DND-41 (cell line): ENCODE results near the gene FURIN.

Source experiments
- ATAC-seq: fragments of 200-7000 bp; cut with Tn5 transposase; 3 replicates; pipeline ENCODE4 v1.9.1; 2021; ENCODE audit warnings: low read depth; ENCODE audit not compliant: insufficient read depth
- DNase-seq: peaks from one replicate; pipeline ENCODE4 v3.0.0-alpha.2; 2020
- H2AFZ ChIP-seq: 2 replicates; pipeline ENCODE4 v1.6.0; 2012; ENCODE audit warnings: low read depth, low read length
- H3K27ac ChIP-seq: 2 replicates; pipeline ENCODE4 v1.5.1; 2012; ENCODE audit warnings: low read length, inconsistent platforms
- H3K27me3 ChIP-seq: fragments of 200-600 bp; sonication (generic); 2 replicates; pipeline ENCODE4 v1.6.0; 2012; ENCODE audit warnings: low read length, mild to moderate bottlenecking, inconsistent platforms; ENCODE audit not compliant: insufficient read depth, poor library complexity
- H3K36me3 ChIP-seq: 2 replicates; pipeline ENCODE4 v1.5.1; 2012; ENCODE audit warnings: low read length, inconsistent platforms; ENCODE audit not compliant: insufficient read depth
- H3K4me1 ChIP-seq: 2 replicates; pipeline ENCODE4 v1.5.1; 2012; ENCODE audit warnings: mild to moderate bottlenecking, low read length; ENCODE audit not compliant: insufficient read depth
- H3K4me2 ChIP-seq: 2 replicates; pipeline ENCODE4 v1.6.0; 2012; ENCODE audit warnings: mild to moderate bottlenecking, moderate library complexity, low read length, inconsistent platforms; ENCODE audit not compliant: insufficient read depth
- H3K4me3 ChIP-seq, 2 experiments: fragments of 200-600 bp in 1 of 2; shearing (Covaris generic) in 1 of 2; 2 replicates each; pipeline ENCODE4 v1.5.1; 2012 to 2016; ENCODE audit warnings: inconsistent platforms in 2 of 2, low read length in 2 of 2, mild to moderate bottlenecking in 2 of 2, low read depth in 1 of 2, moderate library complexity in 1 of 2
- H3K79me2 ChIP-seq: 2 replicates; pipeline ENCODE4 v1.6.0; 2012; ENCODE audit warnings: low read length, inconsistent platforms; ENCODE audit not compliant: insufficient read depth
- H3K9ac ChIP-seq: 2 replicates; pipeline ENCODE4 v1.6.0; 2012; ENCODE audit warnings: low read depth, mild to moderate bottlenecking, inconsistent platforms, low read length, moderate library complexity
- H3K9me3 ChIP-seq: 2 replicates; pipeline ENCODE4 v1.5.1; 2012; ENCODE audit warnings: low read length, moderate library complexity, mild to moderate bottlenecking, inconsistent platforms; ENCODE audit not compliant: insufficient read depth, severe bottlenecking
- H4K20me1 ChIP-seq: 2 replicates; pipeline ENCODE4 v1.6.0; 2012; ENCODE audit warnings: low read length; ENCODE audit not compliant: insufficient read depth
- CTCF ChIP-seq: IDR thresholded peaks from 2 replicates; pipeline ENCODE4 v1.5.1; 2012; ENCODE audit warnings: borderline replicate concordance, low read length, moderate library complexity, mild to moderate bottlenecking; ENCODE audit not compliant: poor library complexity, severe bottlenecking; ENCODE audit errors: extremely low read depth
- EZH2 ChIP-seq: IDR thresholded peaks from 3 replicates; pipeline ENCODE4 v1.6.1; 2012; ENCODE audit warnings: borderline replicate concordance, low read depth, mild to moderate bottlenecking, moderate library complexity, low read length, inconsistent platforms; ENCODE audit not compliant: severe bottlenecking

Gene FURIN

GRCh38 chr15:90862487-90862886, 5.9 kb upstream of the FURIN start:
- no peak for DNase-seq

GRCh38 chr15:90862964-90863778, 5.2 kb upstream of the FURIN start:
- ATAC-seq (no peak), DNase-seq (no peak)
- H3K9ac ChIP-seq, result no peak overlapping the region
- H3K27ac ChIP-seq, result no peak overlapping the region
- H3K79me2 ChIP-seq, result no peaks in the 10 kb centered on the region
- no peak overlapping the region for H3K4me2 ChIP-seq
- no peak overlapping the region for H2AFZ ChIP-seq
- no peaks in the 10 kb centered on the region for H3K27me3 ChIP-seq
- H3K4me3 ChIP-seq, result no peak overlapping the region
- no peak for TF ChIP-seq EZH2
- TF ChIP-seq CTCF, result no peak
- H3K36me3 ChIP-seq, result no peaks in the 10 kb centered on the region
- H3K9me3 ChIP-seq, result no peaks in the 10 kb centered on the region
- no peaks in the 10 kb centered on the region for H3K4me1 ChIP-seq
- H4K20me1 ChIP-seq, result no peaks in the 10 kb centered on the region

More at GRCh38 chr15:90862487-90862886, 5.9 kb upstream of the FURIN start:
- Histone ChIP-seq H3K9me3 (no peaks in the 10 kb centered on the region), H3K27ac (no peak overlapping the region), H3K4me3 (no peak overlapping the region), H3K4me2 (no peak overlapping the region), H4K20me1 (no peaks in the 10 kb centered on the region), H3K36me3 (no peaks in the 10 kb centered on the region), H2AFZ (no peak overlapping the region), H3K79me2 (no peaks in the 10 kb centered on the region), H3K4me1 (no peaks in the 10 kb centered on the region), H3K9ac (no peak overlapping the region), H3K27me3 (no peaks in the 10 kb centered on the region)
- TF ChIP-seq EZH2, result no peak
- no peak for TF ChIP-seq CTCF
- no peak for ATAC-seq

DNA sequence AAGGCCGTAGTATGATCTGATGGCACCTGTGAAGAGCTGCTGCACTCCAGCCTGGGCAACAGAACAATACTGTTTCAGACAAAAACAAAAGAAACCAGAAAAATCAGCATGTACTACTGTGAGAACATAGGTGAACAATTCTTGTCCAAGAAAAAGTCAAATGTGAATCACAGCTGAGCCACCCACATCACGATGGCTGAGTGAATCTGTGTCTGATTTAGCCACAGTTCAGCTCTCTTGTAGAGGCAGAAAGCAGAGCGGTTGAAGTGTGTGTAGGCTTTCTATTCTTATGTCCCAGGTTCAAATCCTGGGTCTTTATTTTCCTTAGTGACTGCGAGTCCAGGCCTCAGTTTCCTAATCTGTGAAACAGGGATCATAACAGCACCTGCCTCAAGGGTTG, 4.4 kb upstream of the FURIN start:
- ATAC-seq, result no peak
- no peaks in the 10 kb centered on the region for H3K36me3 ChIP-seq
- no peak overlapping the region for H3K4me2 ChIP-seq
- no peak overlapping the region for H3K27ac ChIP-seq
- no peaks in the 10 kb centered on the region for H4K20me1 ChIP-seq
- TF ChIP-seq EZH2 (no peak), CTCF (no peak)
- no peaks in the 10 kb centered on the region for H3K27me3 ChIP-seq
- H3K4me3 ChIP-seq, result no peak overlapping the region
- H3K79me2 ChIP-seq, result no peaks in the 10 kb centered on the region
- H3K9ac ChIP-seq, result no peak overlapping the region
- peaks cover 4% of the 10 kb centered on the region for H3K4me1 ChIP-seq
- H3K9me3 ChIP-seq, result no peaks in the 10 kb centered on the region
- DNase-seq, result no peak
- H2AFZ ChIP-seq, result no peak overlapping the region
